ACC112 (cell line): ENCODE results near the gene ZDHHC12.
A peak's percentile ranks its signal among the peaks of the same experiment; 100 is the strongest.
"Not testable (repeated sequence)": the region's sequence is repeated elsewhere in the genome, so short reads cannot be mapped to it uniquely, and the experiment has no call there.

Source experiments
- H2AFZ ChIP-seq: fragments of 200-600 bp; sonication (generic); one replicate; pipeline ENCODE4 v1.6.0; 2017; ENCODE audit warnings: antibody characterized with exemption, low read length; ENCODE audit not compliant: unreplicated experiment
- H3K27ac ChIP-seq: fragments of 200-600 bp; sonication (generic); 2 replicates; pipeline ENCODE4 v1.5.1; 2014; ENCODE audit warnings: low read depth, mild to moderate bottlenecking, antibody characterized with exemption, low read length, moderate library complexity
- H3K27me3 ChIP-seq: fragments of 200-600 bp; sonication (generic); 2 replicates; pipeline ENCODE4 v1.6.1; 2014; ENCODE audit warnings: mild to moderate bottlenecking, antibody characterized with exemption, low read length, moderate library complexity, mixed read lengths; ENCODE audit not compliant: insufficient read depth
- H3K36me3 ChIP-seq: fragments of 200-600 bp; sonication (generic); 2 replicates; pipeline ENCODE4 v1.6.1; 2016; ENCODE audit warnings: mild to moderate bottlenecking, antibody characterized with exemption, low read length, moderate library complexity, mixed read lengths; ENCODE audit not compliant: insufficient read depth
- H3K4me1 ChIP-seq: fragments of 200-600 bp; sonication (generic); one replicate; pipeline ENCODE4 v1.6.1; 2016; ENCODE audit warnings: low read length, mixed read lengths; ENCODE audit not compliant: insufficient read depth, unreplicated experiment, control insufficient read depth
- H3K4me3 ChIP-seq: fragments of 200-600 bp; sonication (generic); 2 replicates; pipeline ENCODE4 v1.5.1; 2014; ENCODE audit warnings: mild to moderate bottlenecking, low read depth, low read length
- H3K79me2 ChIP-seq: fragments of 200-600 bp; sonication (generic); one replicate; pipeline ENCODE4 v1.6.0; 2016; ENCODE audit warnings: low read length; ENCODE audit not compliant: control insufficient read depth, unreplicated experiment, insufficient read depth

The ZDHHC12 gene

DNA sequence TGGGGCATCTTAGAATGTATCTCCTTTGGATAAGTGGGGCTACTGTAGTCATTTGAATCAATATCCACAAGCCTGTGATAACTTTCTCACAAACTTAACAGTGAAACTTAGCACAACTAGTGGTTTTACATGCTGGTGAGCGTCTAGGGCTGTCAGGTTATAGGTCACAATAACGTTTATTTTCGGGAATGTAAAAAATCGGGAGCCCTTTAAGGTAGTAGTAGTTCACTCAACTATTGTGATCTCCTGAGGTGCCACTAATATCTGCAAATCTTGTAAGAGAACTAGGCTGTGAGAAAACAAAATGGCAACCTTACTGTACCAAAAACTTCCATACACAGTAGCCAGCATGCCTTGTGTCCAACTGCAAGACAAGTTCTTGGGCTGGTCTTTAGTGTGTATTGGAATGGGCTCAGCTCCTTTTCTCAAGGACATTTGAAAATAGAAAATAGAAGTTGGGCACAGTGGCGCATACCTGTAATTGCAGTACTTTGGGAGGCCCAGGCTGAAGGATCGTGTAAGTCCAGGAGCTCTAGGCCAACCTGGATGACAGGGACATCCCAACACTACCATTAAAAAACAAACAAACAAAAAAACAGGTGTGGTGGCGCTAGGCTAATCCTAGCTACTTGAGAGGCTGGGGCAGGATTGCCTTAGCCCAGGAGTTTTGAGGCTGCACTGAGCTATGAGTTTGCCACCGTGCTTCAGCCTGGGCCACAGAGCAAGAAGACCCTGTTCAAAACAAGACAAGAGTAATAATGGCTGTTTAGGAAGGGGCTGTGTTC lies 26.8 kb downstream of the ZDHHC12 start:
- no peaks in the 10 kb centered on the region for H3K27me3 ChIP-seq
- peaks cover 3% of the 10 kb centered on the region for H3K4me1 ChIP-seq
- no peak overlapping the region for H3K4me3 ChIP-seq
- H3K36me3 ChIP-seq = peaks cover 39% of the 10 kb centered on the region
- H3K27ac ChIP-seq = no peak overlapping the region
- H2AFZ ChIP-seq = no peak overlapping the region
- H3K79me2 ChIP-seq = peaks cover 13% of the 10 kb centered on the region

DNA sequence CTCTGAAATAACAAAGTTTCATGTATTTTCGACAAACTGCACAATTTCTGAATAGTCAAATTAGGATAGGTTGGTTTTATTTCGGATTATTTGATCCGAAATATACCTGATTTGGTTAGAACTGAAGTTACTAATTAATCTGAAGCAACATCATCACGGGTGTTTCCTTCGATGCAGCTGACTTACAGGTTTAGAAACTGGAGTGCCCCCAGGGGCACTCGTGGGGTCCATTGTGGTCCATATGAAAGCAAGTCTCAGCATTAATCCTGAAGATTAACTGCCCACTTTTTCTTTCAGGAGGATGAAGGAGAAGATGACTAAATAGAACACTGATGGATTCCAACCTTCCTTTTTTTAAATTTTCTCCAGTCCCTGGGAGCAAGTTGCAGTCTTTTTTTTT lies 29.6 kb downstream of the ZDHHC12 start:
- Histone ChIP-seq H3K79me2 (peaks cover 39% of the 10 kb centered on the region), H3K36me3 (peaks cover 51% of the 10 kb centered on the region), H3K4me3 (no peak overlapping the region), H3K27me3 (no peaks in the 10 kb centered on the region), H2AFZ (no peak overlapping the region), H3K27ac (no peak overlapping the region), H3K4me1 (peaks cover 12% of the 10 kb centered on the region)

DNA sequence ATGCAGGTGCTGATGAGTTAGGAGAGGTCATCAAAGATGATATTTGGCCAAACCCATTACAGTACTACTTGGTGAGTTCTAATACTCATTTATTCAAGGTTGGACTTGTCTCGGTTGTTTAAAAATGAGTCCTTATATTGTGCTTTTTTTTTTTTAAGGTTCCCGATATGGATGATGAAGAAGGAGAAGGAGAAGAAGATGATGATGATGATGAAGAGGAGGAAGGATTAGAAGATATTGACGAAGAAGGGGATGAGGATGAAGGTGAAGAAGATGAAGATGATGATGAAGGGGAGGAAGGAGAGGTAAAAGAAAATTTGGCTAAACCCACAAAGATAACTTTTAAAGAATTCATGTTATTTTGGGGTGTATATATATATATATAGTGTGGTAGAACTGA lies 30.2 kb downstream of the ZDHHC12 start:
- not testable (repeated sequence) for H3K27me3 ChIP-seq, H2AFZ ChIP-seq, H3K27ac ChIP-seq, H3K4me3 ChIP-seq
- peaks cover 51% of the 10 kb centered on the region for H3K36me3 ChIP-seq
- peaks cover 12% of the 10 kb centered on the region for H3K4me1 ChIP-seq
- peaks cover 40% of the 10 kb centered on the region for H3K79me2 ChIP-seq

DNA sequence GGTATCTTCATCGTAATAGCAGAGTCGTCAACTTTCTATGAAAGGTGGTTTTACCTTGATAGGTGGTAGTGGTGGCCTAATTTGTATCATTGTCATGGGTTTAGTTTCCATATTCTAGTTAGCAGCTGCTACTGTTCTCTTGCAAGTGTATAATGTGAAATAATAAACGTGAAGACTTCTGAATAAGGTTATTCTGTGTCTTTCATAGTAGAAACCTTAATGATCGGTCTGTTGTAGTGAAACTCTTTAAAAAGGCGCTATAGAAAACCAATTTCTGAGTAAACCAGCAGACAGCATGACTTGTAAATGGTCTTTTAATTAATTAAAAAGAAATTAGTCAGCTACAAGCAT lies 33.3 kb downstream of the ZDHHC12 start:
- Histone ChIP-seq H3K27ac (peak overlapping the region; percentile 48; the same call in 1 of the 2 replicates), H2AFZ (no peak overlapping the region), H3K36me3 (peaks cover 32% of the 10 kb centered on the region), H3K4me1 (peaks cover 26% of the 10 kb centered on the region), H3K4me3 (peak overlapping the region; percentile 89), H3K79me2 (peaks cover 46% of the 10 kb centered on the region), H3K27me3 (no peaks in the 10 kb centered on the region)

DNA sequence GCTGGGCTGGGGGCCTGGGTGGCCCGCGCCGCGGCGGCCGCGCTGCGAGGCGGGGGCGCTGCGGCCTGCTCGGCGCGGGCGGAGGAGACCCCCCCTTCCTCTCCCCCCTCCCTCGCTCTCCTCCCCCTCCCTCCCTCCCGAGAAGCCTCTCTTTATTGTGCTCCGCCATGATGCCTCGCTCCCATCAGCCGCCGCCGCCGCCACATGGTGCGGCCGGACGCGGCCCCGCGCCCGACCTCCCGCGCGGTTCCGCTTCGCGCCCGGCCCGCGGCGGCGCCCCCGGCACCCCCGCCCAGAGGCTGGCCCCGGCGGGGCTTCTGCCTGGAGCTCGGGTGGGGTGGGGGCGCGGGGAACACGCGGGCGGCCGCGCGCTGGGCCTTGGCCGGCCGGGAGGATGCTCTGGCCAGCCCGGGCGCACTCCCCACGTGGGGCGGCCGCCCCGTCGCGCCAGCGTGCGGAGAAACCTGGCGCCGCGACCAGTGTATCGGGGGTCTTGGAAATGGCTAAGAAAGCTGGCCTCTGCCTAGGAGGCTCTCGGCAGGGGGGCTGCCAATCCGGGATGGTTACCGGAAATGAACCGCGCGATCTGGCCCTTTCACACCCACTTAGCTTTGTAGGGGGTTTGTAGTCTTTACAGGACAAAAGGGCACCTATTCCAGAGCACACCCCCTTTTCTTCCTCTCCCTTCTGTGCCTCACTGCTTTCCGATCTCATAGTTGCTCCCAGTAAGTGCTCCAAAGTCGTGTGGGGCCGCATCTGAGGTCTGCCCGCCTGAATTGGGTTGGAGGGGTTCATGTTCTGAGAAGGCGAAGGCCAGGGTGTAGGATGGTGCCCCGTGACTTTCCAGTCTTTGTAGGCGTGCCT lies 33.9 kb downstream of the ZDHHC12 start:
- H3K36me3 ChIP-seq = peaks cover 29% of the 10 kb centered on the region

DNA sequence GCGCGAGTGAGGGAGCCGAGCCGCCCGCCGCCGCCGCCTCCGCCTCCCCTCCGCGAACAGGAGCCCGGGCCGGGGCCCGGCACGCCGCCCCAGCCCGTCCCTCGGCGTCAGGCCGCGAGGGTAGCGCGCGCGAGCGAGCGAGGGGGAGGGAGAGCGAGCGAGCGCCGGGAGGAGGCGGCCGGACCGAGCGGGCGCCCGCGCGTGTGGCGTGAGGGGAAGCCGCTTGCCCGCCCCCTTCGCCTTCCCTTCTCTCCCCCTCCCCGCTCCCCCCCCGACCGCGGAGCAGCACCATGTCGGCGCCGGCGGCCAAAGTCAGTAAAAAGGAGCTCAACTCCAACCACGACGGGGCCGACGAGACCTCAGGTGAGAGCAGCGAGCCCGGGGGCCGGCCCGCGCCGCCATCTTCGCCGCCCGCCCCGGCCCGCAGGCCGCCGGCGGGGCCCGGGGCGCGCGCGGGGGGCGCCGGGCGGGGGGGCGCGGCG lies 34.6 kb downstream of the ZDHHC12 start:
- Histone ChIP-seq H3K27ac (peak overlapping the region; percentile 71), H3K79me2 (peaks cover 49% of the 10 kb centered on the region)

More for the DNA sequence above, 33.9 kb downstream of the ZDHHC12 start:
- H3K79me2 ChIP-seq = peaks cover 50% of the 10 kb centered on the region
- peak overlapping the region; percentile 89 for H3K4me3 ChIP-seq
- H3K4me1 ChIP-seq = peaks cover 31% of the 10 kb centered on the region
- peak overlapping the region; percentile 40 for H2AFZ ChIP-seq
- H3K27me3 ChIP-seq = no peaks in the 10 kb centered on the region
- H3K27ac ChIP-seq = peak overlapping the region; percentile 48; the same call in 1 of the 2 replicates

DNA sequence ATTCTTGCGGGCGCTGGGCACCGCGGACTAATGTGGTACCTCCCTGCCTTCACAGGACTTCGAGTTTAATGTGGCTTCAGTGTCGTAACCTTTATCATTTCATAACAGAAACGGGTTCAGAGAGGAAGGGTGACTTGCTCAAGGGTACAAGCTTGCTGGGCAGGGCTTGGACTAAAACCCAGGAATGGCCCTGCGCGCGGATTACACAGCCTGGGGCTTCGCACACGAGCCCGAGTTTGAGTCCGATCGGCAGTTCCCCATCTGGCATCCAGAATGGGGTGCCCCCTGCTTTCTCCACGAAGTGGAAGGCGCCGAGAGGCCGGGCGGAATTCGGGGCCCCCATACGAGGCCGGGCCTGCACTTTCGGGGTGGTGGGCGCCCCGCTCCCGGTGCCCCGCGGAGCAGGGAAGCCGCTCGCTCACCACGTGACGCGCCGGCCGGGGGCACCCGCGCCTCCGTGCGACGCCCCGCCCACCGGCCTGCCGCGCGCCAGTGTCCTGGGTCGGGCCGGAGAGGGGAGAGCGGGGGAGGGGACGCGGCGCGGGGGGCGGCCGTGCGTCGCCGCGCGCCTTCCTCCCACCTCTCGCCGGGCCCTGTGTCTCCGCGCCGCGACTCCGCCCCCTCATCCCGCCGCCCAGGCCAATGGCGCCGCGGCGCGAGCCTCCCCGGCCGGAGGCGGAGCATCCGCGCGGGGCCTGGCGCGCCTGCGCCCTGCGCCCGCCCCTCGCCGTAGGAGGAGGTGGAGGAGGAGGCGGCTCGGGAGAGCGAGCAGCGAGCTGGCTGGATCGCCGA lies 35.2 kb downstream of the ZDHHC12 start, which contains the start of gene SET:
SET (plus strand) TSS at position 722 of the 792 bp plus-strand sequence. CDS start 361 bp downstream, outside the sequence.
- Histone ChIP-seq H3K36me3 (peaks cover 23% of the 10 kb centered on the region), H3K4me3 (peak within 1 kb of the TSS; percentile 89), H2AFZ (peak within 1 kb of the TSS; percentile 40), H3K4me1 (peaks cover 32% of the 10 kb centered on the region), H3K27ac (peak within 1 kb of the TSS; percentile 71), H3K27me3 (no peaks in the 10 kb centered on the region), H3K79me2 (peaks cover 54% of the 10 kb centered on the region)

More for the DNA sequence above, 34.6 kb downstream of the ZDHHC12 start:
- no peak overlapping the region for H2AFZ ChIP-seq
- peaks cover 27% of the 10 kb centered on the region for H3K36me3 ChIP-seq
- no peaks in the 10 kb centered on the region for H3K27me3 ChIP-seq
- H3K4me1 ChIP-seq = peaks cover 32% of the 10 kb centered on the region
- peak overlapping the region; percentile 73 for H3K4me3 ChIP-seq

DNA sequence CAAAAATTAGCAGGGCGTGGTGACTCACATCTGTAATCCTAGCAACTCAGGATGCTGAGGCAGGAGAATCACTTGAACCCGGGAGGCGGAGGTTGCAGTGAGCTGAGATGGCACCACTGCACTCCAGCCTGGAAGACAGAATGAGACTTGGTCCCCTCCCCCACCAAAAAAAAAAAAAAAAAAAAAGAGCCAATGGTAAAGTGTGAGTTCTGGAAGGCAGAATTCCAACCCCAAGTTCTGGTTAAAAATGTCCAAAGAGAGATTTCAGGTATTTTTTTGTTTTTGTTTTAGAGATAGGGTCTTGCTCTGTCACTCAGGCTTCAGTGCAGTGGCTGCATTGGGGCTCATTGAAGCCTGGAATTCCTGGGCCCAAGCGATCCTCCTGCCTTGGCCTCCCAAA lies 36.5 kb downstream of the ZDHHC12 start:
- no peaks in the 10 kb centered on the region for H3K27me3 ChIP-seq
- H3K36me3 ChIP-seq = peaks cover 16% of the 10 kb centered on the region
- peaks cover 57% of the 10 kb centered on the region for H3K79me2 ChIP-seq
- no peak overlapping the region for H2AFZ ChIP-seq
- H3K27ac ChIP-seq = no peak overlapping the region
- no peak overlapping the region for H3K4me3 ChIP-seq
- H3K4me1 ChIP-seq = peaks cover 32% of the 10 kb centered on the region

DNA sequence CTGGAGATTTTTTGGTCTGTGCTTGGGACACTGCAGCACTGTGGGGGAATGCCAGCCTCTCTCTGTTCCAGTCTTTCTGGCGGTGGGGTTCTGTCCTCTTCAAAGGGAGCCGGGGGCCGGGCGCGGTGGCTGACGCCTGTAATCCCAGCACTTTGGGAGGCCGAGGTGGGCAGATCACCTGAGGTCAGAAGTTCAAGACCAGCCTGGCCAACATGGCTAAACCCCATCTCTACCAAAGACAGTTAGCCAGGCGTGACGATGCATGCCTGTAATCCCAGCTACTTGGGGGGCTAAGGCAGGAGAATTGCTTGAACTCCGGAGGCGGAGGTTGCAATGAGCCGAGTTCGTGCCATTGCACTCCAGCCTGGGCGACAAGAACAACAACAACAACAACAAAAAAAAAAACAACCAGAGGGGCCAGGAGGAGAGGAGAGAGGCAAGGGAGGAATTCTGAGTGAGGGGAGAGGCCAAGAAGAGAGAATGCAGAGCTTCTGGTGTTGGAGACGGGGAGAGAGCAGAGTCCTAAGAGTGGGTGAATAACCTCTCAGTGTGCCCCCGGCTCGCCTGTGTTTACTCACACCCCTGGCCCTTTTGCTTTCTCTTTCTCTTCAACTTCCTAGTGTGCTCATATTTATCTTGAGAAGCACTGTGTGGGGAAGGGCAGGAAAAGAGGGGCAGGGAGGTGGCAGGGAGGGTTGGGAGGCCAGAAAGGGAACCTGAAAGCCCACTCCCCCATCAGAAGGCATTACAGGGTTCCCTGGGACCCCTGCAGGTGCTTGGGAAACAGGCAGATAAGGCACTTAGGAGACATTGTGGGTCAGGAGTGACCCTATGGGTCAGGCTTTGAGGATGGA lies 38.1 kb downstream of the ZDHHC12 start:
- Histone ChIP-seq H3K79me2 (peaks cover 44% of the 10 kb centered on the region), H3K4me1 (peaks cover 23% of the 10 kb centered on the region), H3K27ac (peak overlapping the region; percentile 33; the same call in 1 of the 2 replicates), H3K27me3 (no peaks in the 10 kb centered on the region), H3K36me3 (peaks cover 3% of the 10 kb centered on the region; the same call in 1 of the 2 replicates), H2AFZ (peak overlapping the region; percentile 41), H3K4me3 (peak overlapping the region; percentile 86)
